ENCODE results near the gene SHANK3. TPM values are rescaled to one million over a fixed set of nuclear protein-coding genes. Genes with fewer than 3 reads are reported as not detected.

SHANK3 gene
- total and polyA plus RNA-seq, 2 of the 8 experiments (the other 6 are each of a cell fraction or from before 2014, with no cell fraction given), result 1.5 to 6.0 TPM

DNA sequence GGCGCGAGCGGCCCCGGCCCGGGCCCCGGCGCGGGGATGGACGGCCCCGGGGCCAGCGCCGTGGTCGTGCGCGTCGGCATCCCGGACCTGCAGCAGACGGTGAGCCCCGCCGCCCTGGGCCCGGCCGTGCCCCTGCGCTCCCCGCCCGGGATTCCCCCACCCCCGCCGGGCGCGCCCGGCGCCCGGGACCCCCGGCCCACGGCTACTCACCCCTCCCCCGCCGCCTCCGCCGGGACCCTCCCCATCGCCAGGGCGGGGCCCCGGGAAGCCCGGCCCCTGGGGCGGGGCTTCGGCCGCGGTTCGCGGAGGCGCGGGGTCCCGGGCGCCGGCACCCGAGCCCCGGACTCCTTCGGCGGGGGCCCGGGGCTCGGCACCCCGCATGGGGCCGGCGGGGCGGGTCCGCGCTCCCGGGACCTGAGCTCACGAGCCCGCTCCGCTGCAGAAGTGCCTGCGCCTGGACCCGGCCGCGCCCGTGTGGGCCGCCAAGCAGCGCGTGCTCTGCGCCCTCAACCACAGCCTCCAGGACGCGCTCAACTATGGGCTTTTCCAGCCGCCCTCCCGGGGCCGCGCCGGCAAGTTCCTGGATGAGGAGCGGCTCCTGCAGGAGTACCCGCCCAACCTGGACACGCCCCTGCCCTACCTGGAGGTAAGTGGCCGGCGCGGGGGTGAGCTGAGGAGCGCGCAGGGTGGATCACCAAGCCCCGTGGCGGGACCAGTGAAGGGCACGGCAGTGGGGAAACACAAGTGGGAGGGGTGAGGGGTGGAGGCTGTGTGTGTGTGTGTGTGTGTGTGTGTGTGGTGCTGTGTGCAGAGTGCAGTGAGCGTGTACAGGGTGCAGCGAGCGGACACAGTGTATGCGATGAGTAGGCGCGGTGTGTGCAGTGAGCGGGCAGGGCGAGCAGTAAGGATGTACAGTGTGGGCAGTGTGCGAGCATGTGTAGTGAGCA, 2.3 kb downstream of the SHANK3 start (continued):
- no peak for TF ChIP-seq EP300 (IDR thresholded peaks at IDR 0.05; ENCODE audit: borderline replicate concordance in 1 of 2, low read depth in 2 of 2, low read length in 2 of 2)
- peak in 1 of 2 experiments; percentile 29; a peak in 2 of 4 replicates for TF ChIP-seq RAD21 (IDR thresholded peaks at IDR 0.05 in 1 of 2, conservative IDR thresholded peaks at IDR 0.05 in 1 of 2; ENCODE audit: low read depth in 2 of 2, low read length in 2 of 2)
- peak; percentile 61 for TF ChIP-seq TAF1 (IDR thresholded peaks at IDR 0.05; ENCODE audit: low read depth, low read length)
- TF ChIP-seq POLR2A (IDR thresholded peaks at IDR 0.05; ENCODE audit: control extremely low read depth in 1 of 2, low read depth in 2 of 2, low read length in 2 of 2), result no peak
- TF ChIP-seq HDAC2 (IDR thresholded peaks at IDR 0.05; ENCODE audit: borderline replicate concordance in 1 of 2, low read depth in 2 of 2, low read length in 2 of 2), result no peak
- peak; percentile 76 for TF ChIP-seq PHF8 (conservative IDR thresholded peaks at IDR 0.05; ENCODE audit: low read depth, low read length)
- no peak for TF ChIP-seq GABPA (IDR thresholded peaks at IDR 0.05; ENCODE audit: borderline replicate concordance, insufficient read depth, low read length)
